Measurements from ENCODE around the gene SAPCD2. TPM values are rescaled to one million over a fixed set of nuclear protein-coding genes. Genes with fewer than 3 reads are reported as not detected.

The SAPCD2 gene
- total and polyA plus RNA-seq, 9 of the 15 experiments (the other 6 are each of a cell fraction or from before 2014, with no cell fraction given) = 3.4 to 91.8 (median 18.8) TPM

- TF ChIP-seq RNF219 (CRISPR knock-in tag; IDR thresholded peaks at IDR 0.05) (no peak), ZNF586 (CRISPR knock-in tag; conservative IDR thresholded peaks at IDR 0.05) (no peak), ETV6 (IDR thresholded peaks at IDR 0.05; ENCODE audit: borderline replicate concordance in 1 of 2, low read depth in 2 of 2, low read length in 1 of 2) (no peak), ETV6 (CRISPR knock-in tag; IDR thresholded peaks at IDR 0.05; ENCODE audit: borderline replicate concordance) (no peak), ZSCAN32 (CRISPR knock-in tag; IDR thresholded peaks at IDR 0.05) (no peak), E2F6 (IDR thresholded peaks at IDR 0.05; ENCODE audit: borderline replicate concordance in 1 of 2, extremely low read depth in 1 of 2, insufficient read depth in 1 of 2, insufficient read length in 1 of 2, low read depth in 1 of 2, low read length in 1 of 2, poor library complexity in 1 of 2, severe bottlenecking in 1 of 2) (peak in 1 of 2 experiments; percentile 36), HMGXB4 (CRISPR knock-in tag; IDR thresholded peaks at IDR 0.05) (no peak), NFYB (IDR thresholded peaks at IDR 0.05; ENCODE audit: extremely low read depth, insufficient read length) (no peak), GMEB1 (CRISPR knock-in tag; IDR thresholded peaks at IDR 0.05) (no peak), RHOXF2B (CRISPR knock-in tag; conservative IDR thresholded peaks at IDR 0.05) (no peak), LEF1 (IDR thresholded peaks at IDR 0.05) (no peak), TEAD4 (IDR thresholded peaks at IDR 0.05; ENCODE audit: low read length) (no peak), TEAD4 (CRISPR knock-in tag; IDR thresholded peaks at IDR 0.05; ENCODE audit: borderline replicate concordance) (no peak), ZBTB7A (IDR thresholded peaks at IDR 0.05; ENCODE audit: borderline replicate concordance, control insufficient read depth, low read depth, low read length) (peak; percentile 53; the same call in 1 of the 2 replicates), HCFC1 (IDR thresholded peaks at IDR 0.05; ENCODE audit: low read depth, low read length) (no peak), CREB3L1 (IDR thresholded peaks at IDR 0.05; ENCODE audit: borderline replicate concordance, low read depth) (peak; percentile 48; the same call in 1 of the 2 replicates), ZNF232 (CRISPR knock-in tag; IDR thresholded peaks at IDR 0.05) (no peak), NONO (IDR thresholded peaks at IDR 0.05; ENCODE audit: low read depth in 2 of 2, low read length in 1 of 2) (peak in 1 of 2 experiments; percentile 20; a peak in 1 of 4 replicates), ZNF431 (CRISPR knock-in tag; IDR thresholded peaks at IDR 0.05) (no peak), BCL6 (CRISPR knock-in tag; IDR thresholded peaks at IDR 0.05) (no peak)
Observed at GRCh38 chr9:137085920-137086530, 15.7 kb upstream of the SAPCD2 start (continued).

Measured in K562 (cell line).